ENCODE measurements around the gene SPECC1.
"Not testable (repeated sequence)": the region's sequence is repeated elsewhere in the genome, so short reads cannot be mapped to it uniquely, and the experiment has no call there.

Gene SPECC1

GRCh38 chr17:20254541-20254940, 245.4 kb downstream of the SPECC1 start:
- H3K9ac ChIP-seq (ENCODE audit: low read depth, low read length), result no peak overlapping the region
- no peaks in the 10 kb centered on the region for H3K4me1 ChIP-seq (ENCODE audit: control insufficient read depth, insufficient read depth, low read length)
- H3K9me3 ChIP-seq (ENCODE audit: control insufficient read depth, insufficient read depth, low read length), result no peaks in the 10 kb centered on the region
- no peak overlapping the region for H3K4me3 ChIP-seq (ENCODE audit: low read depth, low read length)
- no peaks in the 10 kb centered on the region for H3K27me3 ChIP-seq (ENCODE audit: control insufficient read depth, insufficient read depth, low read length)
- peaks cover 13% of the 10 kb centered on the region for H3K36me3 ChIP-seq (ENCODE audit: control insufficient read depth, insufficient read depth, low read length)

DNA sequence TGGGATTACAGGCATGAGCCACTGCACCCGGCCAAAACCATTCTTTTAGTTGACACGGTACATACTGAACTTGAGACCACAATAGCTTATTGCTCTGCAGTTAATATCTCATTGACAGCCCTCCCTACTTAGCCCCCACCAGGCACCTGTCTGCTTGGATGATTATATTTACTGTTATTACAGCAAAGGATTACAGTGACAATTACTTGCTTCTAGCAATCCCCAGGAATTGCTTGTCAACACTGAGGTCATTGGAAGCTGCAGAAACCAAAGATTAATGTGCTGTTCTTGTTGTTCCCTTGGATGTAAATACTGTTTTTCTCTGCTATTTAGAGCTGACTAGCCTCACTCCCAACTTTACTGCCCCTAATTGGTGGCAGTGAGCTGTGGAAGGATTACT, 247.0 kb downstream of the SPECC1 start:
- H3K9me3 ChIP-seq (ENCODE audit: control insufficient read depth, insufficient read depth, low read length), result no peaks in the 10 kb centered on the region
- no peak overlapping the region for H3K4me3 ChIP-seq (ENCODE audit: low read depth, low read length)
- peaks cover 13% of the 10 kb centered on the region for H3K36me3 ChIP-seq (ENCODE audit: control insufficient read depth, insufficient read depth, low read length)
- H3K27me3 ChIP-seq (ENCODE audit: control insufficient read depth, insufficient read depth, low read length), result no peaks in the 10 kb centered on the region
- H3K4me1 ChIP-seq (ENCODE audit: control insufficient read depth, insufficient read depth, low read length), result no peaks in the 10 kb centered on the region
- no peak overlapping the region for H3K9ac ChIP-seq (ENCODE audit: low read depth, low read length)

GRCh38 chr17:20257008-20257407, 247.8 kb downstream of the SPECC1 start:
- Histone ChIP-seq H3K9ac (ENCODE audit: low read depth, low read length) (no peak overlapping the region), H3K4me1 (ENCODE audit: control insufficient read depth, insufficient read depth, low read length) (peaks cover 1% of the 10 kb centered on the region), H3K36me3 (ENCODE audit: control insufficient read depth, insufficient read depth, low read length) (peaks cover 13% of the 10 kb centered on the region), H3K4me3 (ENCODE audit: low read depth, low read length) (no peak overlapping the region), H3K9me3 (ENCODE audit: control insufficient read depth, insufficient read depth, low read length) (no peaks in the 10 kb centered on the region), H3K27me3 (ENCODE audit: control insufficient read depth, insufficient read depth, low read length) (no peaks in the 10 kb centered on the region)

DNA sequence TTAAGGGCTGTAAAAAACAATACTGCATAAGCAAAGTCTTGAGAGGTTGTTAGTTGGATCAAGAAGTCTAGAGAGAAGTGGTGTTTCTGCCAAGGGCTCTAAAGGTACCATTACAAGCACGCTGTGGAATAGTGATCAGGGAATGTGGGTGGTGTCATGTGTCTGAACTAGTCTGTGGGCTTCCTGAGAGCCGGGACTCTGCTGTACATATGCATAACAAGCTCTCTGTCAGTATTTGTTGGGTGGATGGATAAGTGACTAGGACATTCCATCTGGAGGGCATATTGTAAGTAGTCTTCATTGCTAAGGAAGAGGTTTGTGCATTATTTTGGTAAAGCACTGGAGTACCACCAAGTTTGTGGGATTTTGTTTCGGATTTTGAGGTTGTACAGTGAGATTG, 248.6 kb downstream of the SPECC1 start:
- Histone ChIP-seq H3K27me3 (ENCODE audit: control insufficient read depth, insufficient read depth, low read length) (no peaks in the 10 kb centered on the region), H3K4me1 (ENCODE audit: control insufficient read depth, insufficient read depth, low read length) (peaks cover 7% of the 10 kb centered on the region), H3K36me3 (ENCODE audit: control insufficient read depth, insufficient read depth, low read length) (peaks cover 13% of the 10 kb centered on the region), H3K9me3 (ENCODE audit: control insufficient read depth, insufficient read depth, low read length) (no peaks in the 10 kb centered on the region), H3K4me3 (ENCODE audit: low read depth, low read length) (no peak overlapping the region), H3K9ac (ENCODE audit: low read depth, low read length) (no peak overlapping the region)

- Histone ChIP-seq H3K36me3 (ENCODE audit: control insufficient read depth, insufficient read depth, low read length) (peaks cover 13% of the 10 kb centered on the region), H3K9me3 (ENCODE audit: control insufficient read depth, insufficient read depth, low read length) (no peaks in the 10 kb centered on the region), H3K9ac (ENCODE audit: low read depth, low read length) (no peak overlapping the region)
Measured at GRCh38 chr17:20259668-20260067, 250.5 kb downstream of the SPECC1 start.

GRCh38 chr17:20260268-20260667, 251.1 kb downstream of the SPECC1 start:
- H3K36me3 ChIP-seq (ENCODE audit: control insufficient read depth, insufficient read depth, low read length), result peaks cover 13% of the 10 kb centered on the region
- H3K4me1 ChIP-seq (ENCODE audit: control insufficient read depth, insufficient read depth, low read length), result peaks cover 9% of the 10 kb centered on the region

More at GRCh38 chr17:20259668-20260067, 250.5 kb downstream of the SPECC1 start:
- H3K4me1 ChIP-seq (ENCODE audit: control insufficient read depth, insufficient read depth, low read length), result peaks cover 9% of the 10 kb centered on the region
- H3K27me3 ChIP-seq (ENCODE audit: control insufficient read depth, insufficient read depth, low read length), result no peaks in the 10 kb centered on the region
- H3K4me3 ChIP-seq (ENCODE audit: low read depth, low read length), result no peak overlapping the region

GRCh38 chr17:20262226-20263114, 253.3 kb downstream of the SPECC1 start:
- no peak overlapping the region for H3K9ac ChIP-seq (ENCODE audit: low read depth, low read length)
- H3K9me3 ChIP-seq (ENCODE audit: control insufficient read depth, insufficient read depth, low read length), result no peaks in the 10 kb centered on the region
- no peaks in the 10 kb centered on the region for H3K27me3 ChIP-seq (ENCODE audit: control insufficient read depth, insufficient read depth, low read length)
- H3K4me1 ChIP-seq (ENCODE audit: control insufficient read depth, insufficient read depth, low read length), result peaks cover 9% of the 10 kb centered on the region
- peaks cover 11% of the 10 kb centered on the region for H3K36me3 ChIP-seq (ENCODE audit: control insufficient read depth, insufficient read depth, low read length)
- H3K4me3 ChIP-seq (ENCODE audit: low read depth, low read length), result no peak overlapping the region

More at GRCh38 chr17:20260268-20260667, 251.1 kb downstream of the SPECC1 start:
- H3K9ac ChIP-seq (ENCODE audit: low read depth, low read length), result no peak overlapping the region
- no peak overlapping the region for H3K4me3 ChIP-seq (ENCODE audit: low read depth, low read length)
- H3K27me3 ChIP-seq (ENCODE audit: control insufficient read depth, insufficient read depth, low read length), result no peaks in the 10 kb centered on the region
- no peaks in the 10 kb centered on the region for H3K9me3 ChIP-seq (ENCODE audit: control insufficient read depth, insufficient read depth, low read length)

DNA sequence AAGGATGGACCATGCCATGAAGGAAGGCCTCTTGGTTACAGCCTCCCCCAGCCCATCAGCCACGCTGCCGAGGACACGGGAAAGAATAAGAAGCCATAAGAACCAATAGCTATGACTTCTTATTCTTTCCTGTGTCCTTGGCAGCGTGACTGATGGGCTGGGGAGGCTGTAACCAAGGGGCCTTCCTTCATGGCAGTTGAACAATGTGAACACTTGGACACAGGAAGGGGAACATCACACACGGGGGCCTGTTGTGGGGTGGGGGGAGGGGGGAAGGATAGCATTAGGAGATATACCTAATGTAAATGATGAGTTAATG, 253.9 kb downstream of the SPECC1 start:
- not testable (repeated sequence) for H3K4me1 ChIP-seq (ENCODE audit: control insufficient read depth, insufficient read depth, low read length); H3K9ac ChIP-seq (ENCODE audit: low read depth, low read length); H3K27me3 ChIP-seq (ENCODE audit: control insufficient read depth, insufficient read depth, low read length); H3K4me3 ChIP-seq (ENCODE audit: low read depth, low read length); H3K9me3 ChIP-seq (ENCODE audit: control insufficient read depth, insufficient read depth, low read length); H3K36me3 ChIP-seq (ENCODE audit: control insufficient read depth, insufficient read depth, low read length)

- Histone ChIP-seq H3K4me3 (ENCODE audit: low read depth, low read length) (no peak overlapping the region), H3K9me3 (ENCODE audit: control insufficient read depth, insufficient read depth, low read length) (no peaks in the 10 kb centered on the region), H3K9ac (ENCODE audit: low read depth, low read length) (no peak overlapping the region), H3K27me3 (ENCODE audit: control insufficient read depth, insufficient read depth, low read length) (no peaks in the 10 kb centered on the region), H3K4me1 (ENCODE audit: control insufficient read depth, insufficient read depth, low read length) (peaks cover 9% of the 10 kb centered on the region), H3K36me3 (ENCODE audit: control insufficient read depth, insufficient read depth, low read length) (peaks cover 1% of the 10 kb centered on the region)
Measured at GRCh38 chr17:20263595-20263994, 254.4 kb downstream of the SPECC1 start.

DNA sequence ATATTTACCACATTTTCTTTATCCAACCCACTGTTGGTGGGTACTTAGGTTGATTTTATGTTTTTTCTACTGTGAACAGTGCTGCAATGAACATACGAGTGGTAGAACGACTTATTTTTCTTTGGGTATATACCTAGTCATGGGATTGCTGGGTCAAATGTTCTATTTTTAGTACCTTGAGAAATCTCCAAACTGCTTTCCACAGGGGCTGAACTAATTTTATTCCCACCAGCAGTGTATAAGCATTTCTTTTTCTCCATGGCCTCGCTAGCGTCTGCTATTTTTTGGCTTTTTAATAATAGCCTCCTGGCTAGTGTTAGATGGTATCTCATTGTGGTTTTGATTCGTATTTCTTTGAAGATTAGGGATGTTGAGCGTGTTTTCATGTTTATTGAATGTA, 255.8 kb downstream of the SPECC1 start:
- Histone ChIP-seq H3K9me3 (ENCODE audit: control insufficient read depth, insufficient read depth, low read length) (no peaks in the 10 kb centered on the region), H3K4me3 (ENCODE audit: low read depth, low read length) (no peak overlapping the region), H3K4me1 (ENCODE audit: control insufficient read depth, insufficient read depth, low read length) (peaks cover 9% of the 10 kb centered on the region), H3K27me3 (ENCODE audit: control insufficient read depth, insufficient read depth, low read length) (no peaks in the 10 kb centered on the region), H3K9ac (ENCODE audit: low read depth, low read length) (no peak overlapping the region), H3K36me3 (ENCODE audit: control insufficient read depth, insufficient read depth, low read length) (no peaks in the 10 kb centered on the region)

GRCh38 chr17:20266806-20267458, 257.8 kb downstream of the SPECC1 start:
- H3K4me1 ChIP-seq (ENCODE audit: control insufficient read depth, insufficient read depth, low read length), result peaks cover 8% of the 10 kb centered on the region
- H3K4me3 ChIP-seq (ENCODE audit: low read depth, low read length), result no peak overlapping the region
- H3K36me3 ChIP-seq (ENCODE audit: control insufficient read depth, insufficient read depth, low read length), result no peaks in the 10 kb centered on the region
- H3K9ac ChIP-seq (ENCODE audit: low read depth, low read length), result no peak overlapping the region
- no peaks in the 10 kb centered on the region for H3K27me3 ChIP-seq (ENCODE audit: control insufficient read depth, insufficient read depth, low read length)
- no peaks in the 10 kb centered on the region for H3K9me3 ChIP-seq (ENCODE audit: control insufficient read depth, insufficient read depth, low read length)

GRCh38 chr17:20267459-20267842, 258.3 kb downstream of the SPECC1 start:
- Histone ChIP-seq H3K9me3 (ENCODE audit: control insufficient read depth, insufficient read depth, low read length) (no peaks in the 10 kb centered on the region), H3K27me3 (ENCODE audit: control insufficient read depth, insufficient read depth, low read length) (no peaks in the 10 kb centered on the region), H3K4me1 (ENCODE audit: control insufficient read depth, insufficient read depth, low read length) (peaks cover 3% of the 10 kb centered on the region), H3K4me3 (ENCODE audit: low read depth, low read length) (no peak overlapping the region), H3K36me3 (ENCODE audit: control insufficient read depth, insufficient read depth, low read length) (no peaks in the 10 kb centered on the region), H3K9ac (ENCODE audit: low read depth, low read length) (no peak overlapping the region)

Data from iPS-15b (cell line).